Epithelial cell of esophagus (primary cell): ENCODE data around the gene SIK3.
A peak's percentile ranks its signal among the peaks of the same experiment; 100 is the strongest.

Experiments
- DNase-seq: peaks from one replicate; pipeline ENCODE4 v3.0.0; 2010; ENCODE audit warnings: low read depth
- H3K4me3 ChIP-seq: 2 replicates; pipeline ENCODE4 v1.5.1; 2011; ENCODE audit warnings: mild to moderate bottlenecking, low read length, control low read depth
- TF ChIP-seq, protein P1 (sequence below): IDR thresholded peaks from 2 replicates; pipeline ENCODE4 v1.5.1; 2011; ENCODE audit warnings: low read depth, mild to moderate bottlenecking, low read length, control low read depth, inconsistent platforms; ENCODE audit not compliant: insufficient read depth; ENCODE audit errors: missing control alignments

SIK3 gene

GRCh38 chr11:116910847-116911246, 187.4 kb downstream of the SIK3 start:
- TF ChIP-seq, protein P1, sequence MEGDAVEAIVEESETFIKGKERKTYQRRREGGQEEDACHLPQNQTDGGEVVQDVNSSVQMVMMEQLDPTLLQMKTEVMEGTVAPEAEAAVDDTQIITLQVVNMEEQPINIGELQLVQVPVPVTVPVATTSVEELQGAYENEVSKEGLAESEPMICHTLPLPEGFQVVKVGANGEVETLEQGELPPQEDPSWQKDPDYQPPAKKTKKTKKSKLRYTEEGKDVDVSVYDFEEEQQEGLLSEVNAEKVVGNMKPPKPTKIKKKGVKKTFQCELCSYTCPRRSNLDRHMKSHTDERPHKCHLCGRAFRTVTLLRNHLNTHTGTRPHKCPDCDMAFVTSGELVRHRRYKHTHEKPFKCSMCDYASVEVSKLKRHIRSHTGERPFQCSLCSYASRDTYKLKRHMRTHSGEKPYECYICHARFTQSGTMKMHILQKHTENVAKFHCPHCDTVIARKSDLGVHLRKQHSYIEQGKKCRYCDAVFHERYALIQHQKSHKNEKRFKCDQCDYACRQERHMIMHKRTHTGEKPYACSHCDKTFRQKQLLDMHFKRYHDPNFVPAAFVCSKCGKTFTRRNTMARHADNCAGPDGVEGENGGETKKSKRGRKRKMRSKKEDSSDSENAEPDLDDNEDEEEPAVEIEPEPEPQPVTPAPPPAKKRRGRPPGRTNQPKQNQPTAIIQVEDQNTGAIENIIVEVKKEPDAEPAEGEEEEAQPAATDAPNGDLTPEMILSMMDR: no peak
- H3K4me3 ChIP-seq: no peak overlapping the region
- no peak for DNase-seq

- H3K4me3 ChIP-seq: no peak overlapping the region
- TF ChIP-seq, protein P1: no peak
- no peak for DNase-seq
These were observed 187.8 kb downstream of the SIK3 start for GRCh38 chr11:116910378-116910777.

DNA sequence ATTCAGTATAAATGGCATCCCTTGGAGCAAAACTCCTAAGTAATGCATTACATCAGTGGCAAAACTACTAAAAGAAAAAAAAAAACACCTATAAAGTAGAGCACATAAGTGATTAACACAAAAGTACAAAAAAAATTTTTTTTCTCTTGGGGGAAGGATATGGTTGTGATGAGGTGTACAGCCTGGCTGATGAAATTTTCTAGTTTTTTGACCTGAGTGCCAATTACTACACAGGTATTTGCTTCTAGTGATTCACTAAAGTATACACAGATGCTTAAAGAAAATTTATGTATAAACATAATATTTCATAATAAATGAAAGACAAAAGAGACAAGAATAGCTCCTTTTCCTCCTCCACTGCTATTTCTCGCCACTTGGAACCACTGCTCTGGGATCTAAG, 189.0 kb downstream of the SIK3 start:
- TF ChIP-seq, protein P1: no peak
- DNase-seq: peak; percentile 31
- H3K4me3 ChIP-seq: no peak overlapping the region

- TF ChIP-seq, protein P1: no peak
- DNase-seq: no peak
- no peak overlapping the region for H3K4me3 ChIP-seq
These were observed 191.7 kb downstream of the SIK3 start for GRCh38 chr11:116906479-116906878.

DNA sequence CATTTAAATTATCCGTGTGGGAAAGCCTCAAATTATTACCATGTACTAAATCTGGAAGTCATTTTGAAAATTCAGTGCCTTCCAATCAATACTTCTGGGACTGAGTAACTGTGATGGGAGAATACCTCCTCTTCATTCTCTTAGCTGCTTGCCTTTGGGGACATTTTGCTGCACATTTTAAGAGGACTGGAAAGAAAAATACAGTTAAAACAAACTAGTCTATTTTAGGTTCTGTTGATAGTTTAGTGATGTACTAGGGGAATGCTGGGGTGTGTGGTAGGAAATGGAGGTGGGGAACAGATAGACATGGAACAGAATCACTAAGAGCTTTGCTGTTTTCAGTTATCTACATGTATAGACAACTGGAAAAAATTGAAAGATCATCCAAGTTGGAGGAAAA, 195.1 kb downstream of the SIK3 start:
- H3K4me3 ChIP-seq: no peak overlapping the region
- TF ChIP-seq, protein P1: no peak
- no peak for DNase-seq

GRCh38 chr11:116901964-116902688, 196.1 kb downstream of the SIK3 start:
- TF ChIP-seq, protein P1: no peak
- no peak overlapping the region for H3K4me3 ChIP-seq
- no peak for DNase-seq

GRCh38 chr11:116901211-116901610, 197.0 kb downstream of the SIK3 start:
- H3K4me3 ChIP-seq: no peak overlapping the region
- DNase-seq: no peak
- TF ChIP-seq, protein P1: no peak
